ENCODE measurements around the gene PACSIN2.
"Not testable (repeated sequence)": the region's sequence is repeated elsewhere in the genome, so short reads cannot be mapped to it uniquely, and the experiment has no call there.

The PACSIN2 gene

GRCh38 chr22:42925598-42925997 lies 89.4 kb downstream of the PACSIN2 start:
- DNase-seq, result no peak

GRCh38 chr22:42925031-42925430 lies 89.9 kb downstream of the PACSIN2 start:
- not testable (repeated sequence) for DNase-seq

- no peak for DNase-seq
Measured at GRCh38 chr22:42924436-42924835, 90.5 kb downstream of the PACSIN2 start.

GRCh38 chr22:42922374-42923191 lies 92.4 kb downstream of the PACSIN2 start:
- no peak for DNase-seq

GRCh38 chr22:42920101-42920820 lies 94.7 kb downstream of the PACSIN2 start:
- DNase-seq, result peak; percentile 40

- peak; percentile 20 for DNase-seq
Measured at GRCh38 chr22:42919199-42919598, 95.8 kb downstream of the PACSIN2 start.

- DNase-seq, result no peak
Measured at GRCh38 chr22:42918500-42918899, 96.4 kb downstream of the PACSIN2 start.

GRCh38 chr22:42917358-42917757 lies 97.6 kb downstream of the PACSIN2 start:
- DNase-seq, result not testable (repeated sequence)

- no peak for DNase-seq
Measured at GRCh38 chr22:42915980-42916765, 98.8 kb downstream of the PACSIN2 start.

GRCh38 chr22:42914511-42915076 lies 100.4 kb downstream of the PACSIN2 start:
- no peak for DNase-seq

- DNase-seq, result no peak
Measured at GRCh38 chr22:42913874-42914510, 101.0 kb downstream of the PACSIN2 start.

- no peak for DNase-seq
Measured at GRCh38 chr22:42912059-42912458, 102.9 kb downstream of the PACSIN2 start.

- DNase-seq, result no peak
Measured at GRCh38 chr22:42910221-42910942, 104.6 kb downstream of the PACSIN2 start.

- DNase-seq, result no peak
Measured at GRCh38 chr22:42909363-42910058, 105.4 kb downstream of the PACSIN2 start.

- no peak for DNase-seq
Measured at GRCh38 chr22:42908374-42908746, 106.6 kb downstream of the PACSIN2 start.

GRCh38 chr22:42907404-42908373 lies 107.3 kb downstream of the PACSIN2 start:
- DNase-seq, result no peak

GRCh38 chr22:42906605-42907348 lies 108.2 kb downstream of the PACSIN2 start:
- peak; percentile 17 for DNase-seq

- no peak for DNase-seq
Measured at GRCh38 chr22:42905702-42906183, 109.2 kb downstream of the PACSIN2 start.

- no peak for DNase-seq
Measured at GRCh38 chr22:42905217-42905616, 109.7 kb downstream of the PACSIN2 start.

Measured in fibroblast of skin of abdomen (primary cell).